RPMI8226 (cell line): Measurements from ENCODE around the gene SP9.
"Not testable (repeated sequence)": the region's sequence is repeated elsewhere in the genome, so short reads cannot be mapped to it uniquely, and the experiment has no call there.

Source experiments
- DNase-seq: peaks from one replicate; pipeline ENCODE4 v3.0.0-alpha.2; 2015

Gene SP9

GRCh38 chr2:174344716-174345461 is 10.1 kb downstream of the SP9 start:
- DNase-seq = peak; percentile 43

GRCh38 chr2:174350018-174350417 is 15.3 kb downstream of the SP9 start:
- DNase-seq = no peak

- no peak for DNase-seq
Observed at GRCh38 chr2:174350593-174351181, 15.9 kb downstream of the SP9 start.

- DNase-seq = no peak
Observed at GRCh38 chr2:174353004-174353403, 18.2 kb downstream of the SP9 start.

- no peak for DNase-seq
Observed at GRCh38 chr2:174356347-174356746, 21.6 kb downstream of the SP9 start.

- not testable (repeated sequence) for DNase-seq
Observed at GRCh38 chr2:174359663-174360062, 24.9 kb downstream of the SP9 start.

GRCh38 chr2:174362949-174363348 is 28.2 kb downstream of the SP9 start:
- DNase-seq = no peak

- not testable (repeated sequence) for DNase-seq
Observed at GRCh38 chr2:174363492-174364225, 28.9 kb downstream of the SP9 start.

- DNase-seq = no peak
Observed at GRCh38 chr2:174364628-174365027, 29.9 kb downstream of the SP9 start.

GRCh38 chr2:174365571-174365970 is 30.8 kb downstream of the SP9 start:
- no peak for DNase-seq

GRCh38 chr2:174368691-174369090 is 33.9 kb downstream of the SP9 start:
- no peak for DNase-seq

- no peak for DNase-seq
Observed at GRCh38 chr2:174376967-174377366, 42.2 kb downstream of the SP9 start.

GRCh38 chr2:174383796-174384195 is 49.0 kb downstream of the SP9 start:
- peak; percentile 13 for DNase-seq

GRCh38 chr2:174385201-174385600 is 50.4 kb downstream of the SP9 start:
- no peak for DNase-seq
